GM12892 (cell line): ENCODE measurements around the gene PTEN.

Source experiments
- POLR2A ChIP-seq: IDR thresholded peaks from 2 replicates; pipeline ENCODE4 v1.6.1; 2011; ENCODE audit warnings: low read depth, low read length, control low read depth
- POLR2AphosphoS5 ChIP-seq: IDR thresholded peaks from 2 replicates; pipeline ENCODE4 v1.6.1; 2011; ENCODE audit warnings: low read depth, low read length, control low read depth
- TAF1 ChIP-seq: IDR thresholded peaks from 2 replicates; pipeline ENCODE4 v1.6.1; 2011; ENCODE audit warnings: low read depth, mild to moderate bottlenecking, control low read depth, low read length, borderline replicate concordance

DNA sequence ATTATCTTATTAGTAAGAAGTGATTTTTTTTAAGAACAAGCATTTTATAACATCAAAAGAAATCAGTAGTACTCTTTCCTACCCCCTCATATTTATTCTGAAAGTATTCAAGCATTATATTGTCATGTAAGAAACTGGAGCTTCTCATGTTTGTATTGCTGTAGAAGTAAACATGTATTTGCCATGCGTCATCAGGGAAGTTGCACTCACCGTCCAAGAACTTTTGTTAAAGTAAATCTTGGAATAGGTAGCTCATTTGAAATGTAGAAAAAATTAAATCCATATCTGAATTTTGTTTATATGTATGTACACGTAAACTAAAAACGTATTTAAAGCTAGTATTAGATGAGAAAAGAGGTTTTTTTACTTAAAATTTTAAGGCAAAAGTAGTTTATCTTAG lies 96.8 kb downstream of the PTEN start:
- TF ChIP-seq POLR2A (no peak), POLR2AphosphoS5 (no peak), TAF1 (no peak)
